Osteocyte (in vitro differentiated cells): ENCODE data around the gene ENO3. TPM values are rescaled to one million over a fixed set of nuclear protein-coding genes. Genes with fewer than 3 reads are reported as not detected.
A peak's percentile ranks its signal among the peaks of the same experiment; 100 is the strongest.

ENCODE experiments used
- DNase-seq: peaks from one replicate; pipeline ENCODE4 v3.0.0; 2021; ENCODE audit warnings: mixed read lengths; ENCODE audit not compliant: unreplicated experiment; ENCODE audit errors: extremely low spot score
- H3K27ac Mint-ChIP-seq: one replicate; pipeline ENCODE4 v1.8.0; 2021; ENCODE audit warnings: mild to moderate bottlenecking, mixed read lengths; ENCODE audit not compliant: unreplicated experiment
- H3K27me3 Mint-ChIP-seq: one replicate; pipeline ENCODE4 v1.8.0; 2021; ENCODE audit warnings: mixed read lengths; ENCODE audit not compliant: unreplicated experiment
- H3K36me3 Mint-ChIP-seq: one replicate; pipeline ENCODE4 v1.8.0; 2021; ENCODE audit warnings: mixed read lengths; ENCODE audit not compliant: unreplicated experiment
- H3K4me1 Mint-ChIP-seq: one replicate; pipeline ENCODE4 v1.8.0; 2021; ENCODE audit warnings: mixed read lengths; ENCODE audit not compliant: unreplicated experiment
- H3K4me3 Mint-ChIP-seq: one replicate; pipeline ENCODE4 v1.8.0; 2021; ENCODE audit warnings: mild to moderate bottlenecking, moderate library complexity, mixed read lengths; ENCODE audit not compliant: unreplicated experiment
- H3K9me3 Mint-ChIP-seq: one replicate; pipeline ENCODE4 v1.8.0; 2021; ENCODE audit warnings: mixed read lengths; ENCODE audit not compliant: unreplicated experiment
- CTCF ChIP-seq: fragments of 200-600 bp; sonication (generic); IDR thresholded peaks from 2 replicates; pipeline ENCODE4 v1.5.0; 2021; ENCODE audit warnings: antibody characterized with exemption, mild to moderate bottlenecking, moderate library complexity
- total RNA-seq: library from RNA; stranded (reverse); gene quantifications from 2 replicates; pipeline ENCODE4 v1.2.1, GENCODE V29; 2021

The ENO3 gene
- total RNA-seq, 1 donor from 2014 or later, result 9.5 TPM

- peak overlapping the region; percentile 65 for H3K4me3 Mint-ChIP-seq
- no peaks in the 10 kb centered on the region for H3K27me3 Mint-ChIP-seq
- H3K4me1 Mint-ChIP-seq, result peaks cover 34% of the 10 kb centered on the region
- H3K9me3 Mint-ChIP-seq, result no peaks in the 10 kb centered on the region
- no peak overlapping the region for H3K27ac Mint-ChIP-seq
- peaks cover 5% of the 10 kb centered on the region for H3K36me3 Mint-ChIP-seq
- no peak for TF ChIP-seq CTCF
- DNase-seq, result no peak
Observed at GRCh38 chr17:4951486-4951885, 567 bp downstream of the ENO3 start.

- Mint-ChIP-seq H3K4me1 (peaks cover 28% of the 10 kb centered on the region), H3K27me3 (no peaks in the 10 kb centered on the region), H3K36me3 (no peaks in the 10 kb centered on the region), H3K27ac (peak overlapping the region; percentile 61), H3K9me3 (no peaks in the 10 kb centered on the region), H3K4me3 (no peak overlapping the region)
- TF ChIP-seq CTCF, result no peak
- no peak for DNase-seq
Observed at GRCh38 chr17:4953451-4953961, 2.6 kb downstream of the ENO3 start.

- DNase-seq, result no peak
- H3K27ac Mint-ChIP-seq, result no peak overlapping the region
- no peaks in the 10 kb centered on the region for H3K9me3 Mint-ChIP-seq
- H3K27me3 Mint-ChIP-seq, result no peaks in the 10 kb centered on the region
- peaks cover 26% of the 10 kb centered on the region for H3K4me1 Mint-ChIP-seq
- TF ChIP-seq CTCF, result no peak
- H3K36me3 Mint-ChIP-seq, result peaks cover 11% of the 10 kb centered on the region
- H3K4me3 Mint-ChIP-seq, result no peak overlapping the region
Observed at GRCh38 chr17:4955091-4955490, 4.2 kb downstream of the ENO3 start.

- Mint-ChIP-seq H3K4me3 (no peak overlapping the region), H3K27me3 (no peaks in the 10 kb centered on the region), H3K27ac (no peak overlapping the region), H3K4me1 (peaks cover 13% of the 10 kb centered on the region), H3K9me3 (no peaks in the 10 kb centered on the region), H3K36me3 (peaks cover 17% of the 10 kb centered on the region)
- DNase-seq, result no peak
- TF ChIP-seq CTCF, result no peak
Observed at GRCh38 chr17:4956493-4957061, 5.7 kb downstream of the ENO3 start.

- H3K27me3 Mint-ChIP-seq, result no peaks in the 10 kb centered on the region
- peaks cover 10% of the 10 kb centered on the region for H3K4me1 Mint-ChIP-seq
- DNase-seq, result no peak
- TF ChIP-seq CTCF, result no peak
- no peak overlapping the region for H3K4me3 Mint-ChIP-seq
- H3K27ac Mint-ChIP-seq, result no peak overlapping the region
- H3K36me3 Mint-ChIP-seq, result peaks cover 19% of the 10 kb centered on the region
- H3K9me3 Mint-ChIP-seq, result no peaks in the 10 kb centered on the region
Observed at GRCh38 chr17:4958102-4958501, 7.2 kb downstream of the ENO3 start.
